ENCODE data around the gene EPOP. TPM values are rescaled to one million over a fixed set of nuclear protein-coding genes. Genes with fewer than 3 reads are reported as not detected.

EPOP gene
- total RNA-seq, 1 donor from 2014 or later, result 13.0 TPM

DNA sequence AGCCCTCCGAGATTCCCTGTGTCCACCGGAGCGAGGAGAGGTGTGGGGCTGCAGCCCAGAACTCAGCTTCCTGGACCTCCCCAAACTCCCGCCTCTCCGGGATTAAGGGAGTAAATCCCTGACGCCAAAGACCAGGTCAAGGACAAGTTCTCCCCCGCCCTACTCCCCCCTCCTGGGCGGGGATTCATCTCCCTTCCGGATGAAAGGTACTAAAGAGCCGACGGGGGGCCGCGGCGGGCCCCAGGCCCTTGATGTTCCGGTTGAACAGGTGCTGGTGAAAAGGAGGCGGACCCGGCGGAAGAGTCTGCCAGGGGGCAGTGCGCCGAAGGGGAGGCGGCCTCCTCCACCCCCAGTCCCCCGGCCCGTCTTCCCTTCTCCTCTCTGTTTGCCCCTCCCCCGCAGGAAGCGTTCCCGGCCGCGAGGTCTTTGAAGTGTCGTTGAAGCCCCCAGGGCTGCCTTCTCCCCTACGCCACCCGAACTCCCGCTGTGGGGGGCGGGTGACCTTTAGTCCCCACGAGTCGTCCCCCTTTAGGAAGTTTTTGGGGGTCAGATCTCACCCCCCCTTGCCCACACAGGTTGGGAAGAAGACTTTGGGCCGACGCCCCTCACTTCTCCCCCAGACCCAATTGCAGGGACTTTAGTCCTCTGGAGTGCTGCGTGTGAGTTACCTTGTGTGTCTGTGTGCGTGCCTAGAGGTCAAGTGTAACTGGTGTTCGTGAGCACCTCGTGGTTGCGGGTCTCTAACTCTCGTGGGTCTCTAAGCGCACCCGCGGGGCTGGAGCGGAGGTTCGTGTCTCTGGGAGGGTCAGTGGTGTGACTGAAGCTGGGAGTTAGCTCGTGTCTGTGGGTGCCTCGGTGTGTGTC, 29.2 kb upstream of the EPOP start:
- peaks cover 58% of the 10 kb centered on the region for H3K4me1 Mint-ChIP-seq
- H3K27me3 Mint-ChIP-seq (ENCODE audit: low read depth), result peaks cover 55% of the 10 kb centered on the region
- peak overlapping the region; percentile 94 for H3K4me3 Mint-ChIP-seq
- H3K9me3 Mint-ChIP-seq, result no peaks in the 10 kb centered on the region
- peaks cover 3% of the 10 kb centered on the region for H3K36me3 Mint-ChIP-seq (ENCODE audit: low read depth)
- peak overlapping the region; percentile 91 for H3K27ac Mint-ChIP-seq (ENCODE audit: unreplicated experiment)
- peak; percentile 72 for DNase-seq (ENCODE audit: low read depth, low spot score)
- TF ChIP-seq, protein P1, sequence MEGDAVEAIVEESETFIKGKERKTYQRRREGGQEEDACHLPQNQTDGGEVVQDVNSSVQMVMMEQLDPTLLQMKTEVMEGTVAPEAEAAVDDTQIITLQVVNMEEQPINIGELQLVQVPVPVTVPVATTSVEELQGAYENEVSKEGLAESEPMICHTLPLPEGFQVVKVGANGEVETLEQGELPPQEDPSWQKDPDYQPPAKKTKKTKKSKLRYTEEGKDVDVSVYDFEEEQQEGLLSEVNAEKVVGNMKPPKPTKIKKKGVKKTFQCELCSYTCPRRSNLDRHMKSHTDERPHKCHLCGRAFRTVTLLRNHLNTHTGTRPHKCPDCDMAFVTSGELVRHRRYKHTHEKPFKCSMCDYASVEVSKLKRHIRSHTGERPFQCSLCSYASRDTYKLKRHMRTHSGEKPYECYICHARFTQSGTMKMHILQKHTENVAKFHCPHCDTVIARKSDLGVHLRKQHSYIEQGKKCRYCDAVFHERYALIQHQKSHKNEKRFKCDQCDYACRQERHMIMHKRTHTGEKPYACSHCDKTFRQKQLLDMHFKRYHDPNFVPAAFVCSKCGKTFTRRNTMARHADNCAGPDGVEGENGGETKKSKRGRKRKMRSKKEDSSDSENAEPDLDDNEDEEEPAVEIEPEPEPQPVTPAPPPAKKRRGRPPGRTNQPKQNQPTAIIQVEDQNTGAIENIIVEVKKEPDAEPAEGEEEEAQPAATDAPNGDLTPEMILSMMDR (conservative IDR thresholded peaks at IDR 0.05), result no peak

DNA sequence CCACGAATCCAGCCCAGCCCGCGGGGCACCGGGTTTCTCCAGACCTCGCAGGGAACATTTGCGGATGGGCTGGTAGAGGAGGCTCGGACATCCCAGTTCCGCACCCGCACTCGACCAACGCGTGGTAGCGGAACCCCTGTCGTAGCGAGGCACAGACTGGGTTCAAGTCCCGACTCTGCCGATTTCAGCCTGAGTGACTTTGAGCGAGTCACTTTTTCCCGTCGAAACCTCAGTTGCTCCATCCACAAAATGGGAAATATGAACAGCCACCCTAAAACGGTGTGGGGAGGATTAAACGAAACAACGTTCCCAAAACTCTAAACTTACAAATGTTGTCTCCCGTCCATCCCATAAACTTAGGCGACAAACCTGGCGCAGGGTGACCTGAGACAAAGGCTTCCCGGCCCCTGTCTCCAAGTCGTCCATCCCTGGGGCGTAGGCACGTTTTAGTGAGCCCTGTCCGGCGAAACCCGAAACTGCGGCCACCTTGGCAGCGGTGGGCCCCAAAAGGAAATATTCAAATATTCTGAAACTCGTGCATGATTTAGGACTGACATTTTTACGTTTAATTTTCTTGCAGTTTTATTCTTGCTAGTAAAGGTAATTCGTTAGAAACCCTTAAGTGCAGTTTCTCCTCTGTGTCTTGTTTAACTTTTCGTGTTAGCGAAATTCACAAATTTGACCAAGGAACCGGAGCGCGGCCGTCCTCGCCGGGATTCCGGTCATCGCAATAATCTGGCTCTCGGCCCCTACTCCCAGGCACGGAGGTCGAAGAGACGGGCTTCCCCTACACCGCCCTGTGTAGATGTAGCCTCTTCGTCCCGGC, 28.4 kb upstream of the EPOP start:
- H3K36me3 Mint-ChIP-seq (ENCODE audit: low read depth), result peaks cover 2% of the 10 kb centered on the region
- peaks cover 56% of the 10 kb centered on the region for H3K4me1 Mint-ChIP-seq
- peak; percentile 15 for DNase-seq (ENCODE audit: low read depth, low spot score)
- H3K27ac Mint-ChIP-seq (ENCODE audit: unreplicated experiment), result no peak overlapping the region
- peaks cover 59% of the 10 kb centered on the region for H3K27me3 Mint-ChIP-seq (ENCODE audit: low read depth)
- TF ChIP-seq, protein P1 (conservative IDR thresholded peaks at IDR 0.05), result no peak
- H3K4me3 Mint-ChIP-seq, result peak overlapping the region; percentile 94
- no peaks in the 10 kb centered on the region for H3K9me3 Mint-ChIP-seq

DNA sequence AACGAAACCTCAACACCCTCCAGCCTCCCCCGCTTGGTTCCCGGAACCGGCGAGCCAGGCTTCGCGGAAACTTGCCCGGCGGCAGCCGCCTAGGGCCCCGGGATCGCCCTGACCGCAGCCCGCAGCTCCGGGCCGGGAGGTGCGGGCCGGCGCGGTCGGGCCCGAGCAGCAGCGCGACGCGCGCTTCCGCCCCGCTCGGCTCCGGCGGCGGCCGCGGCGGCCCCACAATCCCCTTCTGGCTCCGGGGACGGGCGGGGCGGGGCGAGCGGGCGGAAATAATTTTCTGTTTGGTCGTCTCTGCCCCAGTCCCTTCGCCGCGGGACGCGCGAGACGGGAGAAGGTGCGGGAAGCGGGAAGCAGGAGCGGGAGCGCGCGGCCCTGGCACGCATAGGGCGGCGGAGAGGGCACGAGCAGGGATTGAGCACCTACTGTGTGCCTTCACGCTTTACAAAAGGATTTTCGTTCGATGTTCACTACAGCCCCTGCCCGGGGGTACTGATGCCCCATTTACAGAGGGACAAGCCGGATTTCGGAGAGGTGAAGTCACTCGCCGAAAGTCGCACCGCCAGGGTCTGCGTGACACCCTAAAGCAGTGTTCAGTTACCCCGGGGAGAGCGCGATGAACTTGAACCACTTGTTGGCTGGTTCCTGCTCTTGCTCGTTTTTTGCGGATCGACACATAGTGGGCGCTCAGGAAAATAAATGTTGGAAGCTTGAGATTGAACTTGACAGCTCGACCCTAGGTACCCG, 27.6 kb upstream of the EPOP start:
- TF ChIP-seq, protein P1 (conservative IDR thresholded peaks at IDR 0.05), result no peak
- Mint-ChIP-seq H3K4me1 (peaks cover 49% of the 10 kb centered on the region), H3K27ac (ENCODE audit: unreplicated experiment) (no peak overlapping the region), H3K36me3 (ENCODE audit: low read depth) (no peaks in the 10 kb centered on the region), H3K4me3 (peak overlapping the region; percentile 94), H3K27me3 (ENCODE audit: low read depth) (peaks cover 65% of the 10 kb centered on the region), H3K9me3 (no peaks in the 10 kb centered on the region)
- peak; percentile 65 for DNase-seq (ENCODE audit: low read depth, low spot score)

DNA sequence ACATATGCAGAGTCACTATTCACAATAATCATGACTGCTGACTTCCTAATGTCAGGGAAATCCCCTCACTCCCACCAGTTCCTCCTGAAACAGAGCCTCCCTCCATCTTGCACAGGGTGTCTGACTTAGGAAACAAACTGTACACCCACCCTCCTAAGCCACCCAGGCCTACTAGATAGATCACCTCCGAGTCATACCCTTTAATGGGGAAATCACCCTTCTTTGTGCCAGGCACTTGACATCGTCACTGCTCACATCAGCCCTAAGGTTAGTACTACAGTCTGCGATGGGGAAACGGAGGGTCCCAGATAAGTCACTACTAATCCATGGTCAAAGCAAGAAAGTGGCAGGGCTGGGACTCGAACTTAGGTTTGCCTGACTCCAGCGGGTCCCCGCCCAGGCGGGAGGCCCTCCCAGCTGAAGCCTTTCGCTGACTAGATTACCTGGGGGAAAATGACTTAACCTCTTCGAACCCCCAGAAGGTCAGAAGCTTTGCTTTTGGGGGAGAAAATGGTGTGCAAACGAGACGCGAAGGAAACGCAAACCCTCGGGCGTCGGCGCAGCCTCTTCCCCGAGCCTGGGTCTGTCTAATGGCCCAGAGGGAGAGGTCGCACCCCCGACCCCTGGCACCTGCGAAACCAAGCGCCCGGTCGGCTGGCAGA, 26.9 kb upstream of the EPOP start:
- Mint-ChIP-seq H3K4me1 (peaks cover 44% of the 10 kb centered on the region), H3K27ac (ENCODE audit: unreplicated experiment) (no peak overlapping the region), H3K9me3 (no peaks in the 10 kb centered on the region), H3K36me3 (ENCODE audit: low read depth) (no peaks in the 10 kb centered on the region), H3K27me3 (ENCODE audit: low read depth) (peaks cover 72% of the 10 kb centered on the region), H3K4me3 (peak overlapping the region; percentile 86)
- TF ChIP-seq, protein P1 (conservative IDR thresholded peaks at IDR 0.05), result no peak
- DNase-seq (ENCODE audit: low read depth, low spot score), result no peak

DNA sequence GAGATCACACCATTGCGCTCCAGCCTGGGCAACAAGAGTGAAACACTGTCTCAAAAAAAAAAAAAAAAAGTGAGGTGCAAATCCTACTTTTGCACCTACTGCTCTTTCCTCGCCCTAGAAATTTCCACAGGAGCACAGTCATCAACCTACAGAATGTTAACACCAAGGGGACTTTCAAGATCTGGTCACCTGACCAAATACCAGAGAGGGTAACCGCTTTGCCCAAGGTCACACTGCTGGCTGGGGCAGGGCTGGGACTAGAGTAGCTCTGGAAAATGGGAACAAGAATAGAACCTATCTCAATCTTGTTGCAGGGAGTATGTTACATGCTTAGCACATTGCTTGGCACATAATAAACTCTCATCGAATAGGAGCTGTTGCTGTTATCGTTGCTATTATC, 24.0 kb upstream of the EPOP start:
- H3K27ac Mint-ChIP-seq (ENCODE audit: unreplicated experiment), result no peak overlapping the region
- H3K9me3 Mint-ChIP-seq, result no peaks in the 10 kb centered on the region

More for the DNA sequence above, 24.0 kb upstream of the EPOP start:
- Mint-ChIP-seq H3K4me3 (no peak overlapping the region), H3K36me3 (ENCODE audit: low read depth) (no peaks in the 10 kb centered on the region), H3K27me3 (ENCODE audit: low read depth) (peaks cover 57% of the 10 kb centered on the region), H3K4me1 (peaks cover 36% of the 10 kb centered on the region)
- no peak for DNase-seq (ENCODE audit: low read depth, low spot score)
- TF ChIP-seq, protein P1 (conservative IDR thresholded peaks at IDR 0.05), result no peak
